Keratinocyte (primary cell): ENCODE measurements around the gene LDAH. TPM values are rescaled to one million over a fixed set of nuclear protein-coding genes. Genes with fewer than 3 reads are reported as not detected.

Experiments used
- DNase-seq: peaks from one replicate; pipeline ENCODE4 v3.0.0-alpha.2; 2011; ENCODE audit warnings: low read depth, missing footprints, low spot score
- FAIRE-seq: peaks from 2 replicates; lab custom pipeline; 2011; peaks lifted over from hg19 to GRCh38; lab: Jason Lieb, UNC
- H2AFZ ChIP-seq: 2 replicates; pipeline ENCODE4 v1.6.0; 2012; ENCODE audit warnings: low read length, control low read depth, inconsistent platforms; ENCODE audit not compliant: control insufficient read depth
- H3K27ac ChIP-seq: 2 replicates; pipeline ENCODE4 v1.5.1; 2011; ENCODE audit warnings: low read length; ENCODE audit not compliant: control insufficient read depth, insufficient read depth
- H3K27me3 ChIP-seq: 3 replicates; pipeline ENCODE4 v1.6.0; 2011; ENCODE audit warnings: low read length; ENCODE audit not compliant: control insufficient read depth, insufficient read depth; ENCODE audit errors: extremely low read depth
- H3K36me3 ChIP-seq, 2 experiments: 2 replicates in 1 of 2; 3 replicates in 1 of 2; pipeline ENCODE4 v1.5.1; 2011; ENCODE audit warnings: low read length in 2 of 2, mild to moderate bottlenecking in 1 of 2; ENCODE audit not compliant: control insufficient read depth in 2 of 2, insufficient read depth in 2 of 2; ENCODE audit errors: extremely low read depth in 1 of 2
- H3K4me1 ChIP-seq: 3 replicates; pipeline ENCODE4 v1.5.1; 2011; ENCODE audit warnings: low read length; ENCODE audit not compliant: control insufficient read depth, insufficient read depth; ENCODE audit errors: extremely low read depth
- H3K4me2 ChIP-seq: 3 replicates; pipeline ENCODE4 v1.6.0; 2011; ENCODE audit warnings: low read depth, low read length; ENCODE audit not compliant: control insufficient read depth, insufficient read depth; ENCODE audit errors: extremely low read depth
- H3K4me3 ChIP-seq, 3 experiments: fragments of 200-600 bp in 1 of 3; sonication (generic) in 1 of 3; 2 replicates in 2 of 3; 3 replicates in 1 of 3; pipeline ENCODE4 v1.5.1; 2011 to 2016; ENCODE audit warnings: low read length in 3 of 3, mild to moderate bottlenecking in 3 of 3, control low read depth in 2 of 3, inconsistent platforms in 1 of 3, low read depth in 1 of 3, mixed read lengths in 1 of 3, mixed run types in 1 of 3, moderate library complexity in 1 of 3; ENCODE audit not compliant: control insufficient read depth in 2 of 3, insufficient read depth in 2 of 3; ENCODE audit errors: extremely low read depth in 1 of 3
- H3K79me2 ChIP-seq: 2 replicates; pipeline ENCODE4 v1.6.0; 2012; ENCODE audit warnings: low read length; ENCODE audit not compliant: control insufficient read depth, insufficient read depth
- H3K9ac ChIP-seq: 3 replicates; pipeline ENCODE4 v1.6.0; 2011; ENCODE audit warnings: low read length; ENCODE audit not compliant: control insufficient read depth, insufficient read depth; ENCODE audit errors: extremely low read depth
- H3K9me1 ChIP-seq: 3 replicates; pipeline ENCODE4 v1.6.0; 2011; ENCODE audit warnings: low read length; ENCODE audit not compliant: control insufficient read depth, insufficient read depth; ENCODE audit errors: extremely low read depth
- H3K9me3 ChIP-seq: 2 replicates; pipeline ENCODE4 v1.5.1; 2012; ENCODE audit warnings: low read depth, low read length; ENCODE audit not compliant: control insufficient read depth
- H4K20me1 ChIP-seq: 3 replicates; pipeline ENCODE4 v1.6.0; 2011; ENCODE audit warnings: low read length; ENCODE audit not compliant: control insufficient read depth, insufficient read depth; ENCODE audit errors: extremely low read depth
- EZH2 ChIP-seq: IDR thresholded peaks from one replicate; pipeline ENCODE4 v1.6.1; 2012; ENCODE audit warnings: inconsistent platforms, mild to moderate bottlenecking, low read length, moderate library complexity
- dilution Hi-C: fragments of 300-500 bp; cut with MboI; formaldehyde crosslinking; loops from one replicate; pipeline ENCODE4 v1.7.0; 2020; ENCODE audit warnings: low sequenced_read_pairs; ENCODE audit not compliant: extremely low pct_ligation_motif_present
- polyA plus RNA-seq, 5 experiments: library from polyadenylated mRNA; depleted of rRNA in 3 of 5; stranded (reverse) in 3 of 5; stranded (forward) in 1 of 5; unstranded in 1 of 5; fragments of >200 nt; gene quantifications; 1 replicate in 1 of 5; 2 replicates in 3 of 5; 3 replicates in 1 of 5; pipeline versions ENCODE4 v1.2.1 to v1.2.3, GENCODE V29; 2011 to 2012; ENCODE audit warnings: missing spikeins in 2 of 5, low read depth in 1 of 5, low replicate concordance in 1 of 5
- TF ChIP-seq, protein P1 (sequence below), 3 experiments: IDR thresholded peaks in 1 of 3; conservative IDR thresholded peaks in 1 of 3; optimal IDR thresholded peaks in 1 of 3; 2 replicates in 2 of 3; 3 replicates in 1 of 3; pipeline versions ENCODE3 to v1.5.1; 2011; ENCODE audit warnings: low read length in 3 of 3, mild to moderate bottlenecking in 3 of 3, moderate library complexity in 2 of 3, control low read depth in 1 of 3, inconsistent platforms in 1 of 3; ENCODE audit not compliant: insufficient read depth in 2 of 3; ENCODE audit errors: extremely low read depth in 1 of 3

The LDAH gene
- polyA plus RNA-seq, 1 donor (not counting 4 experiments of a cell fraction or from before 2014, with no cell fraction given): 22.7 TPM

DNA sequence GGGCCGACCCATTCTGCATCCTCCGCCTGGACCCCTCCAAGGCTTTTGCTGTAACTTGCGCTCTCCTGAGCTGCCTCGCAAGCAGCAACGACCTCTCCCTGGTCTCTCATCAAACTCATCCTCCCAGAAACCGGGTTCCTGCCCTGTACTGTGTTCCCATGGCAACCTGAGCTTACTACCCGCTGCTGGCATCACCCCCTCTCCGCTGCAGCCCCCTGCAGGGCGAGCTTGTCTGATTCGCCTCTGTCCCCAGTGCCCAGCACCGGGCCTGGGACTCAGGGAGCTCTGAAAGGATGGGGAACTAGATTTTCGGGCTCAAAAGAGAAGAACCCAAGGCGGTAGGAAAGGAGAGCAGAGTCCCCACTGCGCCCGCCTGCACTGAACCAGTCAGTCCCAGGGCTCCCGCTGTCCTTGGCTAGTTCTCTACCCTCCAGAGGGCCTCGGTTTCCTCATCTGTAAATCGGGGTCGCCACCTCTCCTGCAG lies 172.5 kb downstream of the LDAH start:
- dilution Hi-C loops: no loop called here
- Histone ChIP-seq H4K20me1 (no peaks in the 10 kb centered on the region), H3K79me2 (peaks cover 28% of the 10 kb centered on the region), H3K4me2 (peak overlapping the region; percentile 93), H3K9ac (peak overlapping the region; percentile 96), H3K4me3 (peak overlapping the region; percentile 68 to 88 (median 69)), H3K36me3 (peaks cover under 1 to 2% of the 10 kb centered on the region in 2 experiments), H3K4me1 (peaks cover 16% of the 10 kb centered on the region), H3K9me3 (no peaks in the 10 kb centered on the region), H2AFZ (peak overlapping the region; percentile 84), H3K9me1 (no peaks in the 10 kb centered on the region), H3K27ac (peak overlapping the region; percentile 93), H3K27me3 (no peaks in the 10 kb centered on the region)
- no peak for TF ChIP-seq EZH2
- TF ChIP-seq, protein P1, sequence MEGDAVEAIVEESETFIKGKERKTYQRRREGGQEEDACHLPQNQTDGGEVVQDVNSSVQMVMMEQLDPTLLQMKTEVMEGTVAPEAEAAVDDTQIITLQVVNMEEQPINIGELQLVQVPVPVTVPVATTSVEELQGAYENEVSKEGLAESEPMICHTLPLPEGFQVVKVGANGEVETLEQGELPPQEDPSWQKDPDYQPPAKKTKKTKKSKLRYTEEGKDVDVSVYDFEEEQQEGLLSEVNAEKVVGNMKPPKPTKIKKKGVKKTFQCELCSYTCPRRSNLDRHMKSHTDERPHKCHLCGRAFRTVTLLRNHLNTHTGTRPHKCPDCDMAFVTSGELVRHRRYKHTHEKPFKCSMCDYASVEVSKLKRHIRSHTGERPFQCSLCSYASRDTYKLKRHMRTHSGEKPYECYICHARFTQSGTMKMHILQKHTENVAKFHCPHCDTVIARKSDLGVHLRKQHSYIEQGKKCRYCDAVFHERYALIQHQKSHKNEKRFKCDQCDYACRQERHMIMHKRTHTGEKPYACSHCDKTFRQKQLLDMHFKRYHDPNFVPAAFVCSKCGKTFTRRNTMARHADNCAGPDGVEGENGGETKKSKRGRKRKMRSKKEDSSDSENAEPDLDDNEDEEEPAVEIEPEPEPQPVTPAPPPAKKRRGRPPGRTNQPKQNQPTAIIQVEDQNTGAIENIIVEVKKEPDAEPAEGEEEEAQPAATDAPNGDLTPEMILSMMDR (optimal IDR thresholded peaks at IDR 0.05 in 1 of 3, IDR thresholded peaks at IDR 0.05 in 1 of 3, conservative IDR thresholded peaks at IDR 0.05 in 1 of 3; ENCODE audit: extremely low read depth in 1 of 3, insufficient read depth in 2 of 3, low read length in 3 of 3): no peak
- peak; percentile 32 for FAIRE-seq
- no peak for DNase-seq

GRCh38 chr2:20649976-20650375 lies 172.9 kb downstream of the LDAH start:
- no peaks in the 10 kb centered on the region for H3K9me3 ChIP-seq
- no peak for DNase-seq
- H3K36me3 ChIP-seq: peaks cover 2 to 5% of the 10 kb centered on the region in 2 experiments
- TF ChIP-seq EZH2: no peak
- TF ChIP-seq, protein P1 (optimal IDR thresholded peaks at IDR 0.05 in 1 of 3, IDR thresholded peaks at IDR 0.05 in 1 of 3, conservative IDR thresholded peaks at IDR 0.05 in 1 of 3; ENCODE audit: extremely low read depth in 1 of 3, insufficient read depth in 2 of 3, low read length in 3 of 3): no peak
- H3K27ac ChIP-seq: peak overlapping the region; percentile 93
- H3K4me3 ChIP-seq: peak overlapping the region; percentile 68 to 88 (median 69)
- peak overlapping the region; percentile 96 for H3K9ac ChIP-seq
- H3K79me2 ChIP-seq: peaks cover 28% of the 10 kb centered on the region
- H3K9me1 ChIP-seq: no peaks in the 10 kb centered on the region
- no peaks in the 10 kb centered on the region for H4K20me1 ChIP-seq
- H3K4me1 ChIP-seq: peaks cover 16% of the 10 kb centered on the region
- H2AFZ ChIP-seq: peak overlapping the region; percentile 20
- FAIRE-seq: peak; percentile 76
- H3K4me2 ChIP-seq: peak overlapping the region; percentile 93
- dilution Hi-C loops: no loop called here
- H3K27me3 ChIP-seq: no peaks in the 10 kb centered on the region
